Mesothelial cell of epicardium (in vitro differentiated cells): ENCODE results near the gene DNAJC8. TPM values are rescaled to one million over a fixed set of nuclear protein-coding genes. Genes with fewer than 3 reads are reported as not detected.

Experiments
- DNase-seq, 2 experiments: peaks; one replicate each; pipeline ENCODE4 v3.0.0; 2021; ENCODE audit warnings: low spot score in 2 of 2; ENCODE audit not compliant: unreplicated experiment in 2 of 2
- H3K27ac Mint-ChIP-seq: 2 replicates; pipeline ENCODE4 v1.8.0; 2021; ENCODE audit warnings: mixed read lengths
- H3K27me3 Mint-ChIP-seq: 2 replicates; pipeline ENCODE4 v1.8.0; 2021; ENCODE audit warnings: low read depth, mixed read lengths
- H3K36me3 Mint-ChIP-seq: 2 replicates; pipeline ENCODE4 v1.8.0; 2021; ENCODE audit warnings: mixed read lengths
- H3K4me1 Mint-ChIP-seq: 2 replicates; pipeline ENCODE4 v1.8.0; 2021; ENCODE audit warnings: mixed read lengths
- H3K4me3 Mint-ChIP-seq: 2 replicates; pipeline ENCODE4 v1.8.0; 2021; ENCODE audit warnings: mild to moderate bottlenecking, moderate library complexity, mixed read lengths
- H3K9me3 Mint-ChIP-seq: 2 replicates; pipeline ENCODE4 v1.8.0; 2021; ENCODE audit warnings: mixed read lengths
- total RNA-seq: library from RNA; stranded (reverse); gene quantifications from 3 replicates; pipeline ENCODE4 v1.2.1, GENCODE V29; 2021
- TF ChIP-seq, protein P1 (sequence below): fragments of 200-600 bp; sonication (generic); IDR thresholded peaks from one replicate; pipeline ENCODE4 v1.5.0; 2021; ENCODE audit warnings: antibody characterized with exemption; ENCODE audit not compliant: unreplicated experiment

DNAJC8 gene
- total RNA-seq, 1 donor from 2014 or later = 79.7 TPM

DNA sequence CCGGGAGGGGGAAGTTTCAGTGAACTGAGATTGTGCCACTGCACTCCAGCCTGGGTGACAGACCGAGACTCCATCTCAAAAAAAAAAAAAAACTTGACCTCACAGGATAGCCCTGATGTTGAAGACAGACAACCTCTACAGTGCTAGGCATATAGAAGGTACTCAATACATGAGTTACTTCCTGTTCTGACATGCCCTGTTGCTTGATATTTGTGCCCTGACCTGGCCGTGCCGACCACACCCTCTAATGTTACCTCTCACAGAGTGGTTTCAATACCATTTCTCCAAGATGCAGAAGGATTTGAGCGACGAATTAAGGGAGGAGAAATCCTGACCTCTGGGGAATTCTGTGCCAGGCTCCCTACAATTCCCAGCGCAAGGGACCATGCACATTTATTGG, 61.6 kb downstream of the DNAJC8 start:
- no peak overlapping the region for H3K27ac Mint-ChIP-seq
- no peaks in the 10 kb centered on the region for H3K27me3 Mint-ChIP-seq
- TF ChIP-seq, protein P1, sequence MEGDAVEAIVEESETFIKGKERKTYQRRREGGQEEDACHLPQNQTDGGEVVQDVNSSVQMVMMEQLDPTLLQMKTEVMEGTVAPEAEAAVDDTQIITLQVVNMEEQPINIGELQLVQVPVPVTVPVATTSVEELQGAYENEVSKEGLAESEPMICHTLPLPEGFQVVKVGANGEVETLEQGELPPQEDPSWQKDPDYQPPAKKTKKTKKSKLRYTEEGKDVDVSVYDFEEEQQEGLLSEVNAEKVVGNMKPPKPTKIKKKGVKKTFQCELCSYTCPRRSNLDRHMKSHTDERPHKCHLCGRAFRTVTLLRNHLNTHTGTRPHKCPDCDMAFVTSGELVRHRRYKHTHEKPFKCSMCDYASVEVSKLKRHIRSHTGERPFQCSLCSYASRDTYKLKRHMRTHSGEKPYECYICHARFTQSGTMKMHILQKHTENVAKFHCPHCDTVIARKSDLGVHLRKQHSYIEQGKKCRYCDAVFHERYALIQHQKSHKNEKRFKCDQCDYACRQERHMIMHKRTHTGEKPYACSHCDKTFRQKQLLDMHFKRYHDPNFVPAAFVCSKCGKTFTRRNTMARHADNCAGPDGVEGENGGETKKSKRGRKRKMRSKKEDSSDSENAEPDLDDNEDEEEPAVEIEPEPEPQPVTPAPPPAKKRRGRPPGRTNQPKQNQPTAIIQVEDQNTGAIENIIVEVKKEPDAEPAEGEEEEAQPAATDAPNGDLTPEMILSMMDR = no peak
- no peak for DNase-seq
- peaks cover 3% of the 10 kb centered on the region for H3K9me3 Mint-ChIP-seq
- no peak overlapping the region for H3K4me3 Mint-ChIP-seq
- peaks cover 13% of the 10 kb centered on the region for H3K4me1 Mint-ChIP-seq
- no peaks in the 10 kb centered on the region for H3K36me3 Mint-ChIP-seq

DNA sequence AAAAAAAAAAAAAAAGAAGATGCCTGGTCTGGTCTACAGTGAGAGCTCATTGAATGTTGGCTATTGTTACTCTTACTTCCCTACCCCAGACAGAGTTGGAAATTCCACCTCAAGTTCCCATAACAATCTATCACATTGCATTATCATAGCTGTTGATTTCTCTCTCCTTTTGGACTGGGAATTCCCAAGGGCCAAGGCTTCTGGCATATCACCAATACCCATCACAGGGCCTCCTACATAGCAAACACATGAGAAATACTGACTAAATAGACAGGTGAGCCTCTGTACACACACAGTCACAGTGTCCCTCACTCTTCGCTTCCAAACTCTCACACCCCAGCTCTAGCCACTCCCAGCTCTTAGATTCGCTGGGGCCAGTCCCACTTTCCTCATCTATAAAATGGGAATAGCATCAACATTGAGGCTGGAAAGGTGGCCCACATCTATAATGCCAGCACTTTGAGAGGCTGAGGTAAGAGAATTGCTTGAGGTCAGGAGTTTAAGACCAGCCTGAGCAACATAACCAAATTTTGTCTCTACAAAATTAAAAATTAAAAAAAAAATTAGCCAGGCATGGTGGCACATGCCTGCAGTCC, 62.7 kb downstream of the DNAJC8 start:
- Mint-ChIP-seq H3K4me1 (peaks cover 13% of the 10 kb centered on the region), H3K36me3 (no peaks in the 10 kb centered on the region), H3K27ac (no peak overlapping the region), H3K27me3 (no peaks in the 10 kb centered on the region), H3K9me3 (peaks cover 3% of the 10 kb centered on the region), H3K4me3 (no peak overlapping the region)
- no peak for DNase-seq
- TF ChIP-seq, protein P1 = no peak

DNA sequence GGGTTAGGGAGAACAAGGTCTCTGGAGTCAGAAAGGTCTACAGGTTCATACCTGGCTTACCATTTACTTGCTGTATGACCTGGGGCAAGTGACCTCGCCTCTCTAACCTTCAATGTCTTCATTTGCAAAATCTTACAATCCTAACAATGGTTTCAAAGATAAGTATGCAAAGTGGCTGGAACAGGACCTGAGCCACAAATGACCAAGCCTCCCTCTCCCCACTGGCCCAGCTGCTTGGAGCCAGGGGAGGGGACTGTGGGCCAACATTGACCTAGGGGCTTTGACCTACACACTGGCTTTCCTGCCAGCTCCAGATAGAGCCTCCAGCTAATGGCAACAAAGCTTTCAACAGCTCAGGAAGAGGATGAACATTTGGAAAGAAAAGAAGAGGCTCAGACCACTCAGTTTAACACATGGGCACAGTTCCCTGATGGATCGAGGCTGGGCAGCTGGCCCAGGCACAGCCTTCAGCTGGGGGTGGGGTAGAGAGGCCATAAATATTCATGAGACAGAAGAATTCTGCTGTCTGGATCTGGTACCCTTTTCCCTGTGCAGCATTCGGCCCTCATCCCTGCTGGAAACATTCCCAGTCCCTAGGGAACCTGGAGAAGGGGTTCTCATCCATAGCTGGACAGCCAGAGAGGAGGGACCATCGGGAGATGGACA, 69.2 kb downstream of the DNAJC8 start:
- TF ChIP-seq, protein P1 = no peak
- Mint-ChIP-seq H3K36me3 (no peaks in the 10 kb centered on the region), H3K27me3 (no peaks in the 10 kb centered on the region), H3K9me3 (peaks cover 3% of the 10 kb centered on the region), H3K4me3 (no peak overlapping the region), H3K4me1 (peaks cover 2% of the 10 kb centered on the region), H3K27ac (no peak overlapping the region)
- no peak for DNase-seq

DNA sequence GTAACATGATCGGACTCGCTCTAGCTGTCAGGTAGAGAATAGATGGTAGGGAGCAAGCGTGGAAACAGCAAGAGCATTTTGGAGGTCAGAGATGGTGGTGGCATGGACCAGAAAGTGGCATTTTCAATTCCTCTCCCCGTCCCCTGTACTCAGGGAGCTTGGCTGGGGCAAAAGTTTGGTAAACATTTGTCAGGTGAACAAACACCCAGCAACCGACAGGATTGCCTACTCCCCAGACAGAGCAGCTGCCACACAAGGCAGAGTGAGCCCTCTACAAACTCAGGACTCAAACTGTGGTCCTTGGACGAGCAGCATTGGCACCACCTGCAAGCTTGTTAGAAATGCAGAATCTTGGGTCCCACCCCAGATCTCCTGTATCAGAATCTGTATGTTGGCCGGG, 70.7 kb downstream of the DNAJC8 start:
- H3K4me3 Mint-ChIP-seq = no peak overlapping the region
- H3K4me1 Mint-ChIP-seq = peaks cover 6% of the 10 kb centered on the region
- TF ChIP-seq, protein P1 = no peak
- no peak overlapping the region for H3K27ac Mint-ChIP-seq
- H3K27me3 Mint-ChIP-seq = no peaks in the 10 kb centered on the region
- no peaks in the 10 kb centered on the region for H3K36me3 Mint-ChIP-seq
- H3K9me3 Mint-ChIP-seq = no peaks in the 10 kb centered on the region
- DNase-seq = no peak

DNA sequence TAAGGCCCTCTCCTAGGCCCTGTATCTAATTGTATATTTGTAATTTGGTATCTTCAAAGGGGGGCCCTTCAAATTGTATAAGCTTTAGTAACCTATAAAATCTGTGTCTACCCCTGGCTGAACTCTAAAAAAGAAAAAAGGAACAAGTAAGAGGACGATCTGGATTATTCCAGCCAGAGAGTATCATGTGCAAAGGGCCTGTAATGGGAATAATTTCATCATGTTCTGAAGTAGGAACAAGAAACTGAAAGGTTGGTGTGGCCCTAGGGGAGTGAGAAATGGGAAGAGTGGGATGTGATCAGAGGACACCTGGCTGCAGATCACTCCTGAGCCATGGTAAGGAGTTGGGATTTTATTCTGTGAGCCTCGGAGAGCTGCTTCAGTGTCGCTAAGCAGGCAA, 71.1 kb downstream of the DNAJC8 start:
- Mint-ChIP-seq H3K27ac (no peak overlapping the region), H3K4me3 (no peak overlapping the region), H3K4me1 (peaks cover 6% of the 10 kb centered on the region), H3K36me3 (no peaks in the 10 kb centered on the region), H3K27me3 (no peaks in the 10 kb centered on the region), H3K9me3 (no peaks in the 10 kb centered on the region)
- no peak for DNase-seq
- TF ChIP-seq, protein P1 = no peak
